Ishikawa (cell line): ENCODE data around the gene CITED1.

Experiments
- CEBPB ChIP-seq: IDR thresholded peaks from 2 replicates; pipeline ENCODE4 v1.6.1; 2012
- CREB1 ChIP-seq: IDR thresholded peaks from 2 replicates; pipeline ENCODE4 v1.6.1; 2012; ENCODE audit warnings: low read depth
- EGR1 ChIP-seq: IDR thresholded peaks from 2 replicates; pipeline ENCODE4 v1.6.1; 2012
- EP300 ChIP-seq: IDR thresholded peaks from 2 replicates; pipeline ENCODE4 v1.6.1; 2012; ENCODE audit warnings: borderline replicate concordance
- FOXM1 ChIP-seq: IDR thresholded peaks from 2 replicates; pipeline ENCODE4 v1.6.1; 2012; ENCODE audit warnings: low read depth, borderline replicate concordance
- MAX ChIP-seq: IDR thresholded peaks from 2 replicates; pipeline ENCODE4 v1.6.1; 2012
- NFIC ChIP-seq: IDR thresholded peaks from 2 replicates; pipeline ENCODE4 v1.6.1; 2012
- RAD21 ChIP-seq: IDR thresholded peaks from 2 replicates; pipeline ENCODE4 v1.6.1; 2012; ENCODE audit warnings: low read depth
- REST ChIP-seq: IDR thresholded peaks from 2 replicates; pipeline ENCODE4 v1.6.1; 2012; ENCODE audit warnings: low read depth, mild to moderate bottlenecking
- TAF1 ChIP-seq: IDR thresholded peaks from 2 replicates; pipeline ENCODE4 v1.6.1; 2012; ENCODE audit warnings: low read depth, mild to moderate bottlenecking
- TCF12 ChIP-seq: IDR thresholded peaks from 2 replicates; pipeline ENCODE4 v1.6.1; 2012; ENCODE audit warnings: low read depth
- TEAD4 ChIP-seq: IDR thresholded peaks from 2 replicates; pipeline ENCODE4 v1.6.1; 2012
- USF1 ChIP-seq: IDR thresholded peaks from 2 replicates; pipeline ENCODE4 v1.6.1; 2012
- YY1 ChIP-seq: IDR thresholded peaks from 2 replicates; pipeline ENCODE4 v1.6.1; 2012; ENCODE audit warnings: low read depth
- ZBTB7A ChIP-seq: IDR thresholded peaks from 2 replicates; pipeline ENCODE4 v1.6.1; 2012; ENCODE audit warnings: low read depth

CITED1 gene

GRCh38 chrX:72306851-72307645, 1.3 kb upstream of the CITED1 start:
- TF ChIP-seq CEBPB (no peak), MAX (peak; percentile 39; the same call in 1 of the 2 replicates), YY1 (peak; percentile 45; the same call in 1 of the 2 replicates)

- TF ChIP-seq REST = no peak
- no peak for TF ChIP-seq YY1
- no peak for TF ChIP-seq FOXM1
- TF ChIP-seq EGR1 = no peak
- TF ChIP-seq CEBPB = no peak
- TF ChIP-seq CREB1 = no peak
- no peak for TF ChIP-seq RAD21
- no peak for TF ChIP-seq ZBTB7A
- no peak for TF ChIP-seq TEAD4
- TF ChIP-seq TAF1 = no peak
- no peak for TF ChIP-seq MAX
- TF ChIP-seq EP300 = no peak
- no peak for TF ChIP-seq USF1
- no peak for TF ChIP-seq NFIC
- TF ChIP-seq TCF12 = no peak
Measured at GRCh38 chrX:72306085-72306801, 529 bp upstream of the CITED1 start.

- TF ChIP-seq REST (no peak), EGR1 (no peak), CREB1 (no peak), RAD21 (no peak), ZBTB7A (no peak), FOXM1 (no peak), NFIC (no peak), TCF12 (no peak), TEAD4 (no peak), CEBPB (no peak)
Measured at GRCh38 chrX:72304877-72305276, 837 bp downstream of the CITED1 start.

- TF ChIP-seq RAD21 = no peak
- no peak for TF ChIP-seq EGR1
- no peak for TF ChIP-seq USF1
- no peak for TF ChIP-seq TEAD4
- no peak for TF ChIP-seq EP300
- no peak for TF ChIP-seq YY1
- no peak for TF ChIP-seq MAX
- no peak for TF ChIP-seq NFIC
- TF ChIP-seq CEBPB = no peak
- no peak for TF ChIP-seq TAF1
- no peak for TF ChIP-seq CREB1
- TF ChIP-seq REST = no peak
- no peak for TF ChIP-seq TCF12
- TF ChIP-seq ZBTB7A = no peak
- no peak for TF ChIP-seq FOXM1
Measured at GRCh38 chrX:72301781-72302180, 3.9 kb downstream of the CITED1 start.
